WTC11 (cell line): ENCODE data around the gene KRABD2.

ENCODE experiments used
- ATF1 ChIP-seq: sonication (generic); formaldehyde crosslinking; IDR thresholded peaks from 2 replicates; pipeline ENCODE4 v1.8.1; 2023; ENCODE audit warnings: mild to moderate bottlenecking, moderate library complexity, missing genetic modification reagents
- CREM ChIP-seq: sonication (generic); formaldehyde crosslinking; IDR thresholded peaks from 2 replicates; pipeline ENCODE4 v1.8.1; 2022; ENCODE audit warnings: mild to moderate bottlenecking, missing genetic modification reagents, moderate library complexity
- CTCF ChIP-seq: fragments of 200-600 bp; IDR thresholded peaks from 2 replicates; pipeline ENCODE4 v1.8.0; 2022; ENCODE audit warnings: antibody characterized with exemption
- FOXP4 ChIP-seq: sonication (generic); formaldehyde crosslinking; IDR thresholded peaks from 2 replicates; pipeline ENCODE4 v1.8.0; 2022; ENCODE audit warnings: mild to moderate bottlenecking, missing genetic modification reagents
- NR2C2 ChIP-seq: sonication (generic); formaldehyde crosslinking; IDR thresholded peaks from 2 replicates; pipeline ENCODE4 v1.8.0; 2022; ENCODE audit warnings: mild to moderate bottlenecking, missing genetic modification reagents
- SP1 ChIP-seq: sonication (generic); formaldehyde crosslinking; conservative IDR thresholded peaks from 2 replicates; pipeline ENCODE4 v1.8.1; 2022; ENCODE audit warnings: missing genetic modification reagents
- TEAD1 ChIP-seq: sonication (generic); formaldehyde crosslinking; IDR thresholded peaks from 2 replicates; pipeline ENCODE4 v1.8.0; 2022; ENCODE audit warnings: mild to moderate bottlenecking, missing genetic modification reagents
- TEAD4 ChIP-seq: sonication (generic); formaldehyde crosslinking; IDR thresholded peaks from 2 replicates; pipeline ENCODE4 v1.8.0; 2022; ENCODE audit warnings: mild to moderate bottlenecking, missing genetic modification reagents
- USF2 ChIP-seq: sonication (generic); formaldehyde crosslinking; IDR thresholded peaks from 2 replicates; pipeline ENCODE4 v1.8.1; 2023; ENCODE audit warnings: mild to moderate bottlenecking, missing genetic modification reagents, moderate library complexity
- ZNF416 ChIP-seq: fragments of 250-450 bp; sonication (Bioruptor Pico); IDR thresholded peaks from 2 replicates; pipeline ENCODE4 v1.9.0; 2021; ENCODE audit warnings: mild to moderate bottlenecking, inconsistent platforms

DNA sequence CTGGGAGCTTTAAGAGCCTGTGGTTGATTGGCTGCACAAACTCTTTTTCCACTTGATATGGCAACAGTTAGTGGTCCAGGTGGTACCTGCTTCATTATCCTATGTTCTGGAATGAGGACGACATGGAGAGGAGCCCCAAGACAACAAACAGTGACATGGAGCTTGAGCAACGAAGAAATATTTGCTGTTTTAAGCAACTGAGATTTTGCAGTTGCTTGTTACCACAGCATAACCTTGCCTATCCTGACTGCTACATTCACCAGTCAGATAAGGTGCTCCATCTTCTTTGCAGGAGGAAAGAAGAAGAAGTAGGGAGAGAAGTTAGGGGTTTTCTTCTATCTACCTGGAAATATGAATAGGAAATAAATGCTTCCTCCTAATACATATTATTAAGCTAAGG is 44.4 kb downstream of the KRABD2 start:
- TF ChIP-seq TEAD4: no peak
- TF ChIP-seq USF2 (CRISPR knock-in tag): no peak
- no peak for TF ChIP-seq CREM
- TF ChIP-seq ZNF416 (CRISPR knock-in tag): no peak
- TF ChIP-seq CTCF: no peak
- TF ChIP-seq NR2C2: no peak
- TF ChIP-seq FOXP4 (CRISPR knock-in tag): no peak
- TF ChIP-seq TEAD1 (CRISPR knock-in tag): no peak
- TF ChIP-seq SP1: no peak
- TF ChIP-seq ATF1 (CRISPR knock-in tag): no peak
